RWPE2 (cell line): ENCODE data around the gene SESN3.

Experiments used
- ATAC-seq: fragments of 200-7000 bp; cut with Tn5 transposase; 3 replicates; pipeline ENCODE4 v1.9.1; 2021; ENCODE audit warnings: low read depth
- DNase-seq: peaks from one replicate; pipeline ENCODE4 v3.0.0-alpha.2; 2020; ENCODE audit warnings: low spot score
- H3K27ac ChIP-seq: fragments of 450-650 bp; 2 replicates; pipeline ENCODE4 v1.5.1; 2017; ENCODE audit warnings: mild to moderate bottlenecking; ENCODE audit not compliant: poor library complexity, severe bottlenecking
- H3K27me3 ChIP-seq: fragments of 250-450 bp; sonication (Bioruptor Pico); 2 replicates; pipeline ENCODE4 v1.5.1; 2021; ENCODE audit warnings: mild to moderate bottlenecking, moderate library complexity; ENCODE audit not compliant: insufficient read depth, poor library complexity, severe bottlenecking
- H3K36me3 ChIP-seq: fragments of 250-450 bp; sonication (Bioruptor Pico); 2 replicates; pipeline ENCODE4 v1.5.1; 2020; ENCODE audit warnings: low read depth, mild to moderate bottlenecking, moderate library complexity
- H3K4me1 ChIP-seq: fragments of 250-450 bp; sonication (Bioruptor Pico); 2 replicates; pipeline ENCODE4 v1.5.1; 2021; ENCODE audit warnings: mild to moderate bottlenecking, moderate library complexity; ENCODE audit not compliant: insufficient read depth, poor library complexity, severe bottlenecking
- H3K4me3 ChIP-seq: fragments of 250-450 bp; sonication (Bioruptor Pico); 2 replicates; pipeline ENCODE4 v1.5.1; 2021; ENCODE audit warnings: mild to moderate bottlenecking, moderate library complexity; ENCODE audit not compliant: severe bottlenecking
- H3K9me3 ChIP-seq: fragments of 250-450 bp; sonication (Bioruptor Pico); 2 replicates; pipeline ENCODE4 v1.5.1; 2021; ENCODE audit warnings: mild to moderate bottlenecking, moderate library complexity; ENCODE audit not compliant: severe bottlenecking
- TF ChIP-seq, protein P1 (sequence below): fragments of 450-650 bp; IDR thresholded peaks from one replicate; pipeline ENCODE4 v1.5.1; 2017; ENCODE audit warnings: mild to moderate bottlenecking, moderate library complexity; ENCODE audit not compliant: poor library complexity, severe bottlenecking

Gene SESN3

DNA sequence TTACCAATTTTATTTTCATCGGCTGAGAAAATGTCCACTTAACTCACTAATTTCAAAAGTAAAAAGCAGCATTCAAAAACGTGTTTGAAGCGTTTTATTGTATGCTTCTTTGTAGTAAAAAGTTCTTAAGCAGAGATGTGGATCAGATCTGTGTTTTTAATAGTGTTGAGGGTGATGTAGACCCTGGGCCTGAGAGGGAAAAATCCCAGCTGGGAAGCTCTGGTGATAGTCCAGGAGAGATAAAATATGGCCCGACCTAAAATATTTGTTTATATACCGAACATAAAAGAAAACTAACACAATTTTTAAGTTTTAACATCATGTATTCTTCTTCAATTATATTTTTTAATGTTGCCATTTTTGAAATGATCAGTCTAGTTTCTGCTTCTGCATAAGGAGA, 35.2 kb downstream of the SESN3 start:
- Histone ChIP-seq H3K27ac (no peak overlapping the region), H3K9me3 (no peaks in the 10 kb centered on the region), H3K36me3 (peaks cover 18% of the 10 kb centered on the region), H3K4me3 (no peak overlapping the region), H3K4me1 (no peaks in the 10 kb centered on the region), H3K27me3 (no peaks in the 10 kb centered on the region)
- DNase-seq (no peak), ATAC-seq (no peak)
- TF ChIP-seq, protein P1, sequence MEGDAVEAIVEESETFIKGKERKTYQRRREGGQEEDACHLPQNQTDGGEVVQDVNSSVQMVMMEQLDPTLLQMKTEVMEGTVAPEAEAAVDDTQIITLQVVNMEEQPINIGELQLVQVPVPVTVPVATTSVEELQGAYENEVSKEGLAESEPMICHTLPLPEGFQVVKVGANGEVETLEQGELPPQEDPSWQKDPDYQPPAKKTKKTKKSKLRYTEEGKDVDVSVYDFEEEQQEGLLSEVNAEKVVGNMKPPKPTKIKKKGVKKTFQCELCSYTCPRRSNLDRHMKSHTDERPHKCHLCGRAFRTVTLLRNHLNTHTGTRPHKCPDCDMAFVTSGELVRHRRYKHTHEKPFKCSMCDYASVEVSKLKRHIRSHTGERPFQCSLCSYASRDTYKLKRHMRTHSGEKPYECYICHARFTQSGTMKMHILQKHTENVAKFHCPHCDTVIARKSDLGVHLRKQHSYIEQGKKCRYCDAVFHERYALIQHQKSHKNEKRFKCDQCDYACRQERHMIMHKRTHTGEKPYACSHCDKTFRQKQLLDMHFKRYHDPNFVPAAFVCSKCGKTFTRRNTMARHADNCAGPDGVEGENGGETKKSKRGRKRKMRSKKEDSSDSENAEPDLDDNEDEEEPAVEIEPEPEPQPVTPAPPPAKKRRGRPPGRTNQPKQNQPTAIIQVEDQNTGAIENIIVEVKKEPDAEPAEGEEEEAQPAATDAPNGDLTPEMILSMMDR, result no peak

DNA sequence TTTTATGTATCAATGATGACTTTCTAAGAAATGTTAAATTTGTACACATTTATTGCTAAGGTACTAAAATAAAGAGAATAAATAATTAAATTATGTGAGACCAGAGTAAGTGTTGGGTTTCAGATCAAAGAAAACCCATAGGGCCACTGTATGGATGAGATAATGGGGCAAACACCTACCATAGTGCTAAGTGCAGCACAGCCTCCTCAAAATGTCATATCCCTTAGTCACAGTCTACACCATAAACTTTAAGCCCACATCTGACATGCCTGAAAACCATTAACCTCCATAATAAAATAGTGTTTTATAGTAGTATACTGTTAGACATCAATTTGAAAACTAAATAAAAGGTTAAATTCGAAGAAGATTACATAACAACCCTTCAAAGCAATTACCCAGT, 37.5 kb downstream of the SESN3 start:
- H3K4me1 ChIP-seq, result no peaks in the 10 kb centered on the region
- H3K4me3 ChIP-seq, result no peak overlapping the region
- H3K36me3 ChIP-seq, result peaks cover 20% of the 10 kb centered on the region
- H3K27ac ChIP-seq, result no peak overlapping the region
- TF ChIP-seq, protein P1, result no peak
- ATAC-seq, result no peak
- no peaks in the 10 kb centered on the region for H3K27me3 ChIP-seq
- H3K9me3 ChIP-seq, result no peaks in the 10 kb centered on the region
- DNase-seq, result no peak

DNA sequence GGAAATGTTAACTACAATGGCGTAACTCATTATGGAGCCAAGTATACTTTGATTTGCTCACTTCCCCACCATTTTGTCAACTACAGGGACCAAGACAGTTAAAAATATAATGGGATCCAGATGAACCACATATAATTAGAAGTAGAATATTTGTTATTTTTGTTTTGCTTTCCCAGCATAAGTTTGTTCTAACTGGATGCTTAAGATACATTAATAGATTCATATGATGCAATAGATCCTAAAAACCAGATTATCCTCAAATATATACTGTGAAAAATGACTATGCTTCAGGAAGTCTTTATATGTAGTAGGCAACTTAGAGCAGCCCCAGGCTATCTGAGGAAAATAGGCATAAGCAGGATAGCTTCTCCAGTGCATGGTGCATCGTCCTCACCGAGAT, 38.3 kb downstream of the SESN3 start:
- no peak overlapping the region for H3K4me3 ChIP-seq
- H3K4me1 ChIP-seq, result no peaks in the 10 kb centered on the region
- TF ChIP-seq, protein P1, result no peak
- H3K36me3 ChIP-seq, result peaks cover 20% of the 10 kb centered on the region
- no peak overlapping the region for H3K27ac ChIP-seq
- no peak for ATAC-seq
- DNase-seq, result no peak
- no peaks in the 10 kb centered on the region for H3K27me3 ChIP-seq
- H3K9me3 ChIP-seq, result no peaks in the 10 kb centered on the region

DNA sequence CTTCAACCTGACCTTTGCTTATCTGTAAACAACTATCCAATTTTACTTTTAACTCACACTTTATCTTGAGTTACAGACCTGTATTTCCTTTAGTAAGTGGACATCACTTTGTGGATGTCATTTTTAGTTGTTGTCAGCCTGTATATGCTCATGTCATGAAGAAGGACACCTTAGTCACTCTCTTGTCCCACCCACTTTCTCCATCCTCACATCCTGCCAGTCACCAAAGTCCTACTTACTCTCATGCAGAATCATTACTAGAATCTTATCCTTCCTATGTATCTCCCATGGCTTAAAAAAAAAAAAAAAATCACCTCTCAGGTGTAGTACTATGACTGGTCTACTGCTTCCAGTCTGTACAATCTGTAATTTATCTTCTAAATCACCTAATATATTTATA, 43.3 kb downstream of the SESN3 start:
- peaks cover 37% of the 10 kb centered on the region for H3K36me3 ChIP-seq
- H3K9me3 ChIP-seq, result no peaks in the 10 kb centered on the region
- no peak for ATAC-seq
- DNase-seq, result no peak
- no peak overlapping the region for H3K4me3 ChIP-seq
- H3K27me3 ChIP-seq, result no peaks in the 10 kb centered on the region
- H3K27ac ChIP-seq, result no peak overlapping the region
- TF ChIP-seq, protein P1, result no peak
- H3K4me1 ChIP-seq, result no peaks in the 10 kb centered on the region

DNA sequence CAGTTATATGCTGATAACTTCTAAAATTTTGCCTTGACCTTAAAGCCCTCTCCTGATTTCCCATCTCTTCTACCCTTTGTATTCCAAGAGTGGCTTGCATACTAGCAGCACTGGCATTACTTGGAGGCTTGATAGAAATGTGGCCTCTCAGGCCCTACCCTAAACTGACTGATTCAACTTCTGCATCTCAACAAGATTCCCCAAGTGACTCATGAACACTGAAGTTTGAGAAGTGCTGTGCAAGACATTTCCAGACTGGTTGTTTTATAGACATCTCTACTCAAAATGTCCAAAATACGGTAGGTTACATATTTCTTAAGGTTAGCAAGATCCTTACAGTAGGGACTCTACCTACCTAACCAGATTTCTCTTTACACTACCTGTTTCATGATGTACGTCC, 48.6 kb downstream of the SESN3 start:
- H3K9me3 ChIP-seq, result no peaks in the 10 kb centered on the region
- H3K36me3 ChIP-seq, result peaks cover 42% of the 10 kb centered on the region
- no peak overlapping the region for H3K27ac ChIP-seq
- TF ChIP-seq, protein P1, result no peak
- H3K27me3 ChIP-seq, result no peaks in the 10 kb centered on the region
- H3K4me3 ChIP-seq, result no peak overlapping the region
- H3K4me1 ChIP-seq, result no peaks in the 10 kb centered on the region
- DNase-seq (no peak), ATAC-seq (no peak)
